HG02852 (cell line): ENCODE results near the gene BLACAT1.

ENCODE experiments used
- ATAC-seq: cut with Tn5 transposase; IDR thresholded peaks from one replicate; pipeline ENCODE4 v1.9.1; 2021; ENCODE audit warnings: mild to moderate bottlenecking, moderate library complexity; ENCODE audit not compliant: unreplicated experiment

Gene BLACAT1

GRCh38 chr1:205456868-205457745 lies 1.3 kb upstream of the BLACAT1 start:
- no peak for ATAC-seq

- ATAC-seq, result no peak
Measured at GRCh38 chr1:205456383-205456867, 580 bp upstream of the BLACAT1 start.

GRCh38 chr1:205454903-205455335 lies 926 bp downstream of the BLACAT1 start:
- ATAC-seq, result no peak

GRCh38 chr1:205453466-205453865 lies 2.4 kb downstream of the BLACAT1 start:
- ATAC-seq, result no peak

- no peak for ATAC-seq
Measured at GRCh38 chr1:205452933-205453332, 2.9 kb downstream of the BLACAT1 start.

- ATAC-seq, result no peak
Measured at GRCh38 chr1:205452364-205452763, 3.5 kb downstream of the BLACAT1 start.

- ATAC-seq, result no peak
Measured at GRCh38 chr1:205451759-205452164, 4.1 kb downstream of the BLACAT1 start.

GRCh38 chr1:205451202-205451601 lies 4.6 kb downstream of the BLACAT1 start:
- ATAC-seq, result no peak

GRCh38 chr1:205450448-205450847 lies 5.4 kb downstream of the BLACAT1 start:
- ATAC-seq, result no peak

- ATAC-seq, result no peak
Measured at GRCh38 chr1:205449750-205450443, 5.9 kb downstream of the BLACAT1 start.

- ATAC-seq, result no peak
Measured at GRCh38 chr1:205449254-205449749, 6.5 kb downstream of the BLACAT1 start.

- no peak for ATAC-seq
Measured at GRCh38 chr1:205448540-205449253, 7.1 kb downstream of the BLACAT1 start.

GRCh38 chr1:205447457-205448341 lies 8.1 kb downstream of the BLACAT1 start:
- ATAC-seq, result no peak

GRCh38 chr1:205446828-205447227 lies 9.0 kb downstream of the BLACAT1 start:
- ATAC-seq, result no peak

GRCh38 chr1:205445646-205445935 lies 10.3 kb downstream of the BLACAT1 start:
- no peak for ATAC-seq

- no peak for ATAC-seq
Measured at GRCh38 chr1:205444931-205445645, 10.8 kb downstream of the BLACAT1 start.

- no peak for ATAC-seq
Measured at GRCh38 chr1:205444300-205444930, 11.4 kb downstream of the BLACAT1 start.

GRCh38 chr1:205443585-205444299 lies 12.1 kb downstream of the BLACAT1 start:
- no peak for ATAC-seq
